Lower leg skin (tissue), 4 donors: ENCODE data around the gene COBL. TPM values are rescaled to one million over a fixed set of nuclear protein-coding genes. Genes with fewer than 3 reads are reported as not detected.

Experiments
- DNase-seq, 2 donors: peaks; one replicate each; pipeline ENCODE4 v3.0.0-alpha.2; 2019; ENCODE audit warnings: low spot score in 2 of 2
- H3K4me3 ChIP-seq: fragments of 200-600 bp; sonication (generic); 2 replicates; pipeline ENCODE4 v1.5.1; 2017; ENCODE audit warnings: mild to moderate bottlenecking, low read depth; ENCODE audit not compliant: poor library complexity, severe bottlenecking
- CTCF ChIP-seq, 3 donors: fragments of 450-650 bp; IDR thresholded peaks; one replicate each; pipeline ENCODE4 v1.5.1; 2016; ENCODE audit warnings: antibody characterized with exemption in 3 of 3, mild to moderate bottlenecking in 3 of 3, moderate library complexity in 2 of 3
- POLR2A ChIP-seq, 2 donors: fragments of 450-650 bp; IDR thresholded peaks; one replicate each; pipeline ENCODE4 v1.6.1; 2016 to 2017; ENCODE audit warnings: antibody characterized with exemption in 2 of 2, mild to moderate bottlenecking in 1 of 2, moderate library complexity in 1 of 2
- WGBS, 2 donors: methylation state at CpG; one replicate each; pipeline ENCODE4 v1.1.5; 2018; 5-methylcytosine and 5-hydroxymethylcytosine counted together
- intact Hi-C: fragments of 100-400 bp; cut with DNase I; formaldehyde crosslinking; loops from one replicate; pipeline ENCODE4 v1.15.0; 2023; ENCODE audit warnings: low total_unique reads
- total RNA-seq, 4 donors: library from RNA; depleted of rRNA; stranded (reverse); fragments of >200 nt; gene quantifications; one replicate each; pipeline ENCODE4 v1.1.0, GENCODE V29; 2016

Gene COBL
- total RNA-seq, 4 donors from 2014 or later: 40.2 to 94.1 (median 66.5) TPM

DNA sequence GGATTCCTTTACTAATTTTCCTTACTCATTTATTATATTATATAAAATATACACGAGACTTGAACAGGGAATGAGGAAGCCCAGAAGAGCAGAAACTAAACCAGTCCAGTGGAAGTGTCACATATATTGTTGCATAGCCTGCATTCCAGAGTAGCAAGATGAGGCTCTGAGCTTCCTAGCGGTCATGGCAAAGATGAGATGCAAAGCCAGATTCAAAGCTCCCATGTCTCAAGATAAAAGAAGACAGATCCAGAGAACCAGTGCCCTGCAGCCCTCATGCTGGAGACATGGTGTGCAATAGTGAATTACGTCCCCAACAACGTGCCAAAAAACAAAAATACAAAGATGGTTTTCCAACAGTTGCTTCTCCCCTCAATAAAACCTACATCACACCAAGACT, 59.7 kb downstream of the COBL start:
- intact Hi-C loops: no loop called here
- peak in 1 of 2 donors; percentile 34 for DNase-seq
- WGBS, 2 donors: 86 to 87% methylated on average over 4 of the region's 4 CpGs
- H3K4me3 ChIP-seq: no peak overlapping the region
- TF ChIP-seq CTCF (IDR thresholded peaks at IDR 0.05) (no peak), POLR2A (IDR thresholded peaks at IDR 0.05) (no peak)

DNA sequence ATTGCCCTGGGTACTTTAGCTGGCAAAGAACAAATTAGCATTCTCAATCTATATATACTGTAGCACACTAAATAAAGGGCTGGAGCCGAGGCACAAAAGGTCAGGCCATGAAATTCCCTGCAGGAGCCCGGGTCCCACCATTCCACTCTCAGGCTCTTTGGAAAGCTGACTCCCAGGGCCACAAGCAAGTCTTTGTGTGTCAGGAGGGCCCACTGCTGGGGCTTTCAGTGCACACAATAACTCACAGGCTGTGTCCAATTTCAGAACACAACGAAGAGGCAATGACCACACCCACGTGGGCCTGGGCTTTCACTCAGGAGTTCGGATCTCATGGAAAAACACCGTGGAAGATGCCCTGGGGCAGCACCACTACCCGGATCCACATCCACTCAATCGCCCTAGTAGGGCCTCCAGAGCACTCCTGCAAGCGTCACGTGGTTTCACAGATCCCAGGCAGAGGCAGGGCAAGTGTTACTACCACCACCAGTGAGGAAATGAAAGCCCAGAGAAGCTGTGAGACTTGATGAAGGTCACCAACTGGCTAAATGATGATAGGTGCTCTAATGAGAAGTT, 60.3 kb downstream of the COBL start:
- peak in 1 of 2 donors; percentile 78 for DNase-seq
- intact Hi-C loops: no loop called here
- no peak overlapping the region for H3K4me3 ChIP-seq
- WGBS, 2 donors: 65 to 66% methylated on average over 10 of the region's 10 CpGs
- TF ChIP-seq POLR2A (IDR thresholded peaks at IDR 0.05): no peak
- no peak for TF ChIP-seq CTCF (IDR thresholded peaks at IDR 0.05)

DNA sequence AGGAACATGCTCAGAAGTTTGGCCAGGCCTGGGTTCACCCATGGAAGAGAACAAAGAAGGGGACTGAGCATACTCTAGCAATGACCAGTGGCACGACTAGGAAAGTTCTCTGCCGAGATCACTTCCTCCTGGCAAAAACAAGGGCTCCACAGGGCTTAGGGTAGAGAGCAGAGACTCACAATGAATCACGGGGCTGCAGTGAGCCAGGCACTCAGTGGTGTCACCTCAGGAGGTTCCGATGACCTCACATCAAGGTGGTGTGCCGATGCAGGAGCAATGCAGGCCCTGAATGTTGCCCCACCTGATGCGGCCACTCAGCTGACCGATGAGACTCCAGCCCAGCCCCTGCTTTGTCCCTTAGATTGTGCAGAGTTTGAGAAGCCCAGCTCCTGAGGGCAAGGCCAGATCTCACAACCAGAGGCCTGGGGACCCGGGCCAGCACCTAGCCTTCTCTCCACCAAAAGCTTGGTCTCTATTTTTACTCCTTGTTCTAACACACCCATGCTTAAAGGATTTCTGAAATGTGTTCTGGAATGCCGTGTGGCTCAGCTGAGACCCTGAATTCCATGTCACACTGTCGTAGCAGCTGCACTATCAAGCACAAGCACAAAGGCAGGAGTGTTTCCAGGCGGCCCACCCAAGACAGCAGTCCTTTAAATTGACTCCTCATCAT, 60.9 kb downstream of the COBL start:
- peak in 1 of 2 donors; percentile 76 for DNase-seq
- intact Hi-C loops: no loop called here
- 71 to 83% methylated on average over 9 to 11 of the region's 11 CpGs for WGBS, 2 donors
- H3K4me3 ChIP-seq: no peak overlapping the region
- TF ChIP-seq POLR2A (IDR thresholded peaks at IDR 0.05) (no peak), CTCF (IDR thresholded peaks at IDR 0.05) (no peak)

GRCh38 chr7:51255036-51255435, 61.6 kb downstream of the COBL start:
- peak in 1 of 2 donors; percentile 1 for DNase-seq
- TF ChIP-seq POLR2A (IDR thresholded peaks at IDR 0.05) (no peak), CTCF (IDR thresholded peaks at IDR 0.05) (no peak)
- intact Hi-C loops: no loop called here
- no peak overlapping the region for H3K4me3 ChIP-seq
- 74 to 75% methylated on average over 3 of the region's 3 CpGs for WGBS, 2 donors

DNA sequence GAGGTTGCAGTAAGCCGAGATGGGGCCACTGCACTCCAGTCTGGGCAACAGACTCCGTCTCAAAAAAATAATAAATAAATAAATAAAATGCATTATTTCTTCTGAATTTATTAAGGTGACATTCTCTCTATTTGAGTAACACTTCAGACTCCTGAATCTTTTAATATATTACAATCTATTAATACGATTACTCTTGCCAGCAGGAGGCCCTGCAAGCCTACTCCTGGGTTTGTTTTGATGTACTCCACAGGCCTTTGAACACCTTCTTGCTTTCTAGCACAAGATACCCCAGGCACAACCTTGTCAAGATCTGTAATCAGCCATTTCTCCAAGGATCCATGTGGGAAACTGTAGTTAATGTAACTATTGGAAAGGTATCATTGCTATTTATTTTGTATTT, 63.5 kb downstream of the COBL start:
- no peak for DNase-seq
- TF ChIP-seq CTCF (IDR thresholded peaks at IDR 0.05): no peak
- TF ChIP-seq POLR2A (IDR thresholded peaks at IDR 0.05): no peak
- no peak overlapping the region for H3K4me3 ChIP-seq
- intact Hi-C loops: no loop called here
- 89% methylated on average over 3 of the region's 3 CpGs for WGBS, 2 donors
